SK-N-SH treated with all-trans-retinoic acid at 6 μM for 48 hours (cell line): ENCODE results near the gene GSG1L.

Source experiments
- CREB5 ChIP-seq: fragments of 250-450 bp; sonication (Bioruptor Pico); IDR thresholded peaks from 2 replicates; pipeline ENCODE4 v1.5.1; 2020; ENCODE audit warnings: low read depth, mild to moderate bottlenecking, moderate library complexity
- CSRNP3 ChIP-seq: fragments of 250-450 bp; sonication (Bioruptor Pico); IDR thresholded peaks from 2 replicates; pipeline ENCODE4 v1.5.1; 2021; ENCODE audit warnings: mild to moderate bottlenecking, moderate library complexity
- ISL1 ChIP-seq: fragments of 250-450 bp; sonication (Bioruptor Pico); IDR thresholded peaks from 2 replicates; pipeline ENCODE4 v2.1.2; 2022; ENCODE audit warnings: mild to moderate bottlenecking, moderate library complexity
- PPARA ChIP-seq: fragments of 250-450 bp; sonication (Bioruptor Pico); IDR thresholded peaks from 2 replicates; pipeline ENCODE4 v1.5.0; 2020; ENCODE audit warnings: mild to moderate bottlenecking, borderline replicate concordance
- RARB ChIP-seq: fragments of 250-450 bp; sonication (Bioruptor Pico); IDR thresholded peaks from 2 replicates; pipeline ENCODE4 v1.8.0; 2021; ENCODE audit warnings: mild to moderate bottlenecking, moderate library complexity
- TOX ChIP-seq: fragments of 250-450 bp; sonication (Bioruptor Pico); IDR thresholded peaks from 2 replicates; pipeline ENCODE4 v1.8.0; 2021; ENCODE audit warnings: mild to moderate bottlenecking, moderate library complexity, borderline replicate concordance
- ZFP3 ChIP-seq: fragments of 250-450 bp; sonication (Bioruptor Pico); IDR thresholded peaks from 2 replicates; pipeline ENCODE4 v1.5.0; 2020; ENCODE audit warnings: mild to moderate bottlenecking, moderate library complexity
- ZNF70 ChIP-seq: fragments of 450-650 bp; formaldehyde crosslinking; IDR thresholded peaks from 2 replicates; pipeline ENCODE4 v1.5.0; 2020; ENCODE audit warnings: mild to moderate bottlenecking, moderate library complexity
- ZNF8 ChIP-seq: fragments of 450-650 bp; formaldehyde crosslinking; IDR thresholded peaks from 2 replicates; pipeline ENCODE4 v1.5.0; 2020; ENCODE audit warnings: mild to moderate bottlenecking, moderate library complexity

- no peak for TF ChIP-seq CREB5 (CRISPR knock-in tag)
- TF ChIP-seq ZFP3 (CRISPR knock-in tag) = no peak
- TF ChIP-seq PPARA (CRISPR knock-in tag) = no peak
- TF ChIP-seq ISL1 (CRISPR knock-in tag) = no peak
- TF ChIP-seq ZNF70 (CRISPR knock-in tag) = no peak
- TF ChIP-seq TOX (CRISPR knock-in tag) = no peak
- TF ChIP-seq RARB (CRISPR knock-in tag) = no peak
- TF ChIP-seq ZNF8 (CRISPR knock-in tag) = no peak
- TF ChIP-seq CSRNP3 = no peak
Measured at GRCh38 chr16:27851586-27851985, 211.9 kb downstream of the GSG1L start.
